Keratinocyte (primary cell): Measurements from ENCODE around the gene ASIC5. TPM values are rescaled to one million over a fixed set of nuclear protein-coding genes. Genes with fewer than 3 reads are reported as not detected.

Experiments used
- DNase-seq: peaks from one replicate; pipeline ENCODE4 v3.0.0-alpha.2; 2011; ENCODE audit warnings: low read depth, missing footprints, low spot score
- FAIRE-seq: peaks from 2 replicates; lab custom pipeline; 2011; peaks lifted over from hg19 to GRCh38; lab: Jason Lieb, UNC
- H2AFZ ChIP-seq: 2 replicates; pipeline ENCODE4 v1.6.0; 2012; ENCODE audit warnings: low read length, control low read depth, inconsistent platforms; ENCODE audit not compliant: control insufficient read depth
- H3K27ac ChIP-seq: 2 replicates; pipeline ENCODE4 v1.5.1; 2011; ENCODE audit warnings: low read length; ENCODE audit not compliant: control insufficient read depth, insufficient read depth
- H3K27me3 ChIP-seq: 3 replicates; pipeline ENCODE4 v1.6.0; 2011; ENCODE audit warnings: low read length; ENCODE audit not compliant: control insufficient read depth, insufficient read depth; ENCODE audit errors: extremely low read depth
- H3K36me3 ChIP-seq, 2 experiments: 2 replicates in 1 of 2; 3 replicates in 1 of 2; pipeline ENCODE4 v1.5.1; 2011; ENCODE audit warnings: low read length in 2 of 2, mild to moderate bottlenecking in 1 of 2; ENCODE audit not compliant: control insufficient read depth in 2 of 2, insufficient read depth in 2 of 2; ENCODE audit errors: extremely low read depth in 1 of 2
- H3K4me1 ChIP-seq: 3 replicates; pipeline ENCODE4 v1.5.1; 2011; ENCODE audit warnings: low read length; ENCODE audit not compliant: control insufficient read depth, insufficient read depth; ENCODE audit errors: extremely low read depth
- H3K4me2 ChIP-seq: 3 replicates; pipeline ENCODE4 v1.6.0; 2011; ENCODE audit warnings: low read depth, low read length; ENCODE audit not compliant: control insufficient read depth, insufficient read depth; ENCODE audit errors: extremely low read depth
- H3K4me3 ChIP-seq, 3 experiments: fragments of 200-600 bp in 1 of 3; sonication (generic) in 1 of 3; 2 replicates in 2 of 3; 3 replicates in 1 of 3; pipeline ENCODE4 v1.5.1; 2011 to 2016; ENCODE audit warnings: low read length in 3 of 3, mild to moderate bottlenecking in 3 of 3, control low read depth in 2 of 3, inconsistent platforms in 1 of 3, low read depth in 1 of 3, mixed read lengths in 1 of 3, mixed run types in 1 of 3, moderate library complexity in 1 of 3; ENCODE audit not compliant: control insufficient read depth in 2 of 3, insufficient read depth in 2 of 3; ENCODE audit errors: extremely low read depth in 1 of 3
- H3K79me2 ChIP-seq: 2 replicates; pipeline ENCODE4 v1.6.0; 2012; ENCODE audit warnings: low read length; ENCODE audit not compliant: control insufficient read depth, insufficient read depth
- H3K9ac ChIP-seq: 3 replicates; pipeline ENCODE4 v1.6.0; 2011; ENCODE audit warnings: low read length; ENCODE audit not compliant: control insufficient read depth, insufficient read depth; ENCODE audit errors: extremely low read depth
- H3K9me1 ChIP-seq: 3 replicates; pipeline ENCODE4 v1.6.0; 2011; ENCODE audit warnings: low read length; ENCODE audit not compliant: control insufficient read depth, insufficient read depth; ENCODE audit errors: extremely low read depth
- H3K9me3 ChIP-seq: 2 replicates; pipeline ENCODE4 v1.5.1; 2012; ENCODE audit warnings: low read depth, low read length; ENCODE audit not compliant: control insufficient read depth
- H4K20me1 ChIP-seq: 3 replicates; pipeline ENCODE4 v1.6.0; 2011; ENCODE audit warnings: low read length; ENCODE audit not compliant: control insufficient read depth, insufficient read depth; ENCODE audit errors: extremely low read depth
- EZH2 ChIP-seq: IDR thresholded peaks from one replicate; pipeline ENCODE4 v1.6.1; 2012; ENCODE audit warnings: inconsistent platforms, mild to moderate bottlenecking, low read length, moderate library complexity
- dilution Hi-C: fragments of 300-500 bp; cut with MboI; formaldehyde crosslinking; loops from one replicate; pipeline ENCODE4 v1.7.0; 2020; ENCODE audit warnings: low sequenced_read_pairs; ENCODE audit not compliant: extremely low pct_ligation_motif_present
- polyA plus RNA-seq, 5 experiments: library from polyadenylated mRNA; depleted of rRNA in 3 of 5; stranded (reverse) in 3 of 5; stranded (forward) in 1 of 5; unstranded in 1 of 5; fragments of >200 nt; gene quantifications; 1 replicate in 1 of 5; 2 replicates in 3 of 5; 3 replicates in 1 of 5; pipeline versions ENCODE4 v1.2.1 to v1.2.3, GENCODE V29; 2011 to 2012; ENCODE audit warnings: missing spikeins in 2 of 5, low read depth in 1 of 5, low replicate concordance in 1 of 5
- TF ChIP-seq, protein P1 (sequence below), 3 experiments: IDR thresholded peaks in 1 of 3; conservative IDR thresholded peaks in 1 of 3; optimal IDR thresholded peaks in 1 of 3; 2 replicates in 2 of 3; 3 replicates in 1 of 3; pipeline versions ENCODE3 to v1.5.1; 2011; ENCODE audit warnings: low read length in 3 of 3, mild to moderate bottlenecking in 3 of 3, moderate library complexity in 2 of 3, control low read depth in 1 of 3, inconsistent platforms in 1 of 3; ENCODE audit not compliant: insufficient read depth in 2 of 3; ENCODE audit errors: extremely low read depth in 1 of 3

Gene ASIC5
- polyA plus RNA-seq, 1 donor (not counting 4 experiments of a cell fraction or from before 2014, with no cell fraction given): not detected

DNA sequence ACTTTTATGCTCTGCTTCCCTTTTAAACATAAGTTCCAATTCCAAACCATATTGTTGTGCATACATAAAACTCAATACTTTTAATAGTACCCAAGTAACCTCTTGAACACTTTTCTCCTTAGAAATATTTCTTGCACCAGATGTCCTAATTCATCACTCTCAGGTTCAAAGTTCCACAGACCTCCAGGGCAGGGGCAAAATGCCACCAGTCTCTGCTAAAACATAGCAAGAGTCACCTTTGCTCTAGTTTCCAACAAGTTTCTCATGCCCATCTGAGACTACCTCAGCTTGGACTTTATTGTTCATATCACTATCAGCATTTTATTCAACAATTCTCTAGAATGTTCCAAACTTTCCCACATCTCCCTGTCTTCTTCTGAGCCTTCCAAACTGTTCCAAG, 13.7 kb upstream of the ASIC5 start:
- TF ChIP-seq, protein P1, sequence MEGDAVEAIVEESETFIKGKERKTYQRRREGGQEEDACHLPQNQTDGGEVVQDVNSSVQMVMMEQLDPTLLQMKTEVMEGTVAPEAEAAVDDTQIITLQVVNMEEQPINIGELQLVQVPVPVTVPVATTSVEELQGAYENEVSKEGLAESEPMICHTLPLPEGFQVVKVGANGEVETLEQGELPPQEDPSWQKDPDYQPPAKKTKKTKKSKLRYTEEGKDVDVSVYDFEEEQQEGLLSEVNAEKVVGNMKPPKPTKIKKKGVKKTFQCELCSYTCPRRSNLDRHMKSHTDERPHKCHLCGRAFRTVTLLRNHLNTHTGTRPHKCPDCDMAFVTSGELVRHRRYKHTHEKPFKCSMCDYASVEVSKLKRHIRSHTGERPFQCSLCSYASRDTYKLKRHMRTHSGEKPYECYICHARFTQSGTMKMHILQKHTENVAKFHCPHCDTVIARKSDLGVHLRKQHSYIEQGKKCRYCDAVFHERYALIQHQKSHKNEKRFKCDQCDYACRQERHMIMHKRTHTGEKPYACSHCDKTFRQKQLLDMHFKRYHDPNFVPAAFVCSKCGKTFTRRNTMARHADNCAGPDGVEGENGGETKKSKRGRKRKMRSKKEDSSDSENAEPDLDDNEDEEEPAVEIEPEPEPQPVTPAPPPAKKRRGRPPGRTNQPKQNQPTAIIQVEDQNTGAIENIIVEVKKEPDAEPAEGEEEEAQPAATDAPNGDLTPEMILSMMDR (optimal IDR thresholded peaks at IDR 0.05 in 1 of 3, IDR thresholded peaks at IDR 0.05 in 1 of 3, conservative IDR thresholded peaks at IDR 0.05 in 1 of 3; ENCODE audit: extremely low read depth in 1 of 3, insufficient read depth in 2 of 3, low read length in 3 of 3): no peak
- TF ChIP-seq EZH2: no peak
- no peaks in the 10 kb centered on the region for H3K4me1 ChIP-seq
- H3K79me2 ChIP-seq: no peaks in the 10 kb centered on the region
- dilution Hi-C loops: no loop called here
- H3K4me3 ChIP-seq: no peak overlapping the region
- no peaks in the 10 kb centered on the region for H3K27me3 ChIP-seq
- no peaks in the 10 kb centered on the region for H3K9me3 ChIP-seq
- no peak overlapping the region for H3K4me2 ChIP-seq
- no peak for DNase-seq
- no peak overlapping the region for H2AFZ ChIP-seq
- H4K20me1 ChIP-seq: no peaks in the 10 kb centered on the region
- no peak overlapping the region for H3K27ac ChIP-seq
- no peak for FAIRE-seq
- H3K9ac ChIP-seq: no peak overlapping the region
- H3K36me3 ChIP-seq: no peaks in the 10 kb centered on the region
- H3K9me1 ChIP-seq: no peaks in the 10 kb centered on the region

DNA sequence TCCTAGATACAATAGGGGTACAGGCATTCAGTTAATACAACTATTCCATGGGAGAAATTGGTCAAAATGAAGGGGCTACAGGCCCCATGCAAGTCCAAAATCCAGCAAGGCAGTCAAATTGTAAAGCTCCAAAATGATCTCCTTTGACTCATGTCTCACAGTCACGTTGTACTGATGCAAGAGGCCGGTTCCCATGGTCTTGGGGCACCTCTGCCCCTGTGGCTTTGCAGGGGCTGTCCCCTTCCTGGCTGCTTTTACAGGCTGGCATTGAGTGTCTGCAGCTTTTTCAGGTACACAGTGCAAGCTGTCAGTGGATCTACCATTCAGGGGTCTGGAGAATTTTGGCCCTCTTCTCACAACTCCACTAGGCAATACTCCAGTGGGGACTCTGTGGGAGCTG, 12.5 kb upstream of the ASIC5 start:
- H3K9me1 ChIP-seq: no peaks in the 10 kb centered on the region
- H3K4me2 ChIP-seq: no peak overlapping the region
- H4K20me1 ChIP-seq: no peaks in the 10 kb centered on the region
- H3K9ac ChIP-seq: no peak overlapping the region
- H3K36me3 ChIP-seq: no peaks in the 10 kb centered on the region
- FAIRE-seq (no peak), DNase-seq (no peak)
- H3K9me3 ChIP-seq: no peaks in the 10 kb centered on the region
- H3K27ac ChIP-seq: no peak overlapping the region
- no peak overlapping the region for H3K4me3 ChIP-seq
- H3K27me3 ChIP-seq: no peaks in the 10 kb centered on the region
- no peaks in the 10 kb centered on the region for H3K4me1 ChIP-seq
- H2AFZ ChIP-seq: no peak overlapping the region
- no peaks in the 10 kb centered on the region for H3K79me2 ChIP-seq
- dilution Hi-C loops: no loop called here
- TF ChIP-seq, protein P1 (optimal IDR thresholded peaks at IDR 0.05 in 1 of 3, IDR thresholded peaks at IDR 0.05 in 1 of 3, conservative IDR thresholded peaks at IDR 0.05 in 1 of 3; ENCODE audit: extremely low read depth in 1 of 3, insufficient read depth in 2 of 3, low read length in 3 of 3): no peak
- no peak for TF ChIP-seq EZH2
